ENCODE data around the gene SLAMF6.
A peak's percentile ranks its signal among the peaks of the same experiment; 100 is the strongest.

The SLAMF6 gene

DNA sequence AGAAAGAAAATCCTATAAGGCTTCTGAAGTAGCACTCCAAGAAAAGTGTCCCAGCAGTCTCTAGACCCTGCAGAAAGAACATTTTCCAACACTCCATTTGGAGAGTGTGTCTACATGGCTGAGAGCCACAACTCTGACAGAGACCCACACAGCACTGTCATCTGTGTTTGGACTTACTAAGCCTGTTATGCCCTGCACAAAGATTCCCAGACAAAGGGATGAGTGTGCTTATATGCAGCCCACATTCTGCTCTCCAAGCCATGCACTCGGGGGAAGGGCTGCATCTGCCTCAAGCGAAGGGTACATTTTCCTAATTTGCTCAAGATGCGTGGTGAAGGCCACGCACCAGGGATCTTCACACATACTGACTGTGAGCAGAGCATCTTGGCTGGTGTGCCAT is 24.4 kb upstream of the SLAMF6 start:
- H3K4me1 Mint-ChIP-seq, result peaks cover 13% of the 10 kb centered on the region
- H3K27ac Mint-ChIP-seq, result no peak overlapping the region
- H3K9me3 Mint-ChIP-seq, result no peaks in the 10 kb centered on the region
- H3K36me3 Mint-ChIP-seq (ENCODE audit: low read depth), result no peaks in the 10 kb centered on the region
- H3K27me3 Mint-ChIP-seq (ENCODE audit: low read depth, poor library complexity), result no peaks in the 10 kb centered on the region
- TF ChIP-seq, protein P1, sequence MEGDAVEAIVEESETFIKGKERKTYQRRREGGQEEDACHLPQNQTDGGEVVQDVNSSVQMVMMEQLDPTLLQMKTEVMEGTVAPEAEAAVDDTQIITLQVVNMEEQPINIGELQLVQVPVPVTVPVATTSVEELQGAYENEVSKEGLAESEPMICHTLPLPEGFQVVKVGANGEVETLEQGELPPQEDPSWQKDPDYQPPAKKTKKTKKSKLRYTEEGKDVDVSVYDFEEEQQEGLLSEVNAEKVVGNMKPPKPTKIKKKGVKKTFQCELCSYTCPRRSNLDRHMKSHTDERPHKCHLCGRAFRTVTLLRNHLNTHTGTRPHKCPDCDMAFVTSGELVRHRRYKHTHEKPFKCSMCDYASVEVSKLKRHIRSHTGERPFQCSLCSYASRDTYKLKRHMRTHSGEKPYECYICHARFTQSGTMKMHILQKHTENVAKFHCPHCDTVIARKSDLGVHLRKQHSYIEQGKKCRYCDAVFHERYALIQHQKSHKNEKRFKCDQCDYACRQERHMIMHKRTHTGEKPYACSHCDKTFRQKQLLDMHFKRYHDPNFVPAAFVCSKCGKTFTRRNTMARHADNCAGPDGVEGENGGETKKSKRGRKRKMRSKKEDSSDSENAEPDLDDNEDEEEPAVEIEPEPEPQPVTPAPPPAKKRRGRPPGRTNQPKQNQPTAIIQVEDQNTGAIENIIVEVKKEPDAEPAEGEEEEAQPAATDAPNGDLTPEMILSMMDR (IDR thresholded peaks at IDR 0.05), result no peak
- no peak for DNase-seq
- no peak overlapping the region for H3K4me3 Mint-ChIP-seq

DNA sequence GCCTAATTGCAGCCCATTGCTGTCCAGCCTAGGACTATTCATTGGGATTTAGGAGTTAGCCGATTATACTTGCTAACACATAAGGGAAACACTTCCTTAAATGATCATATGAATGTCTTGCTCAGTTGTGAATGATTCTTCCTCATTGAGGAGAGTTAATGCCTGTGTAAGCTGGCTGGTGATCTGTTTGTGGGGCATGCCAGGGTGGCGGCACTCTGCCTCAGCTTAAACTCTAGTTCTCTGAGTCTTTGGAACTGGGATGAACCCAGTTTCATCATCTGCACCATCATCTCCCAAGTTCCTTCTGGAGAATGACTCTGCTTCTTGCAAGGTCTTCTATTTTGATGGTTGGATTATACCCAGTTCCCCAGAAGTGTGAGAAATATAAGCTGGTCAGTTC is 23.9 kb upstream of the SLAMF6 start:
- no peaks in the 10 kb centered on the region for H3K36me3 Mint-ChIP-seq (ENCODE audit: low read depth)

DNA sequence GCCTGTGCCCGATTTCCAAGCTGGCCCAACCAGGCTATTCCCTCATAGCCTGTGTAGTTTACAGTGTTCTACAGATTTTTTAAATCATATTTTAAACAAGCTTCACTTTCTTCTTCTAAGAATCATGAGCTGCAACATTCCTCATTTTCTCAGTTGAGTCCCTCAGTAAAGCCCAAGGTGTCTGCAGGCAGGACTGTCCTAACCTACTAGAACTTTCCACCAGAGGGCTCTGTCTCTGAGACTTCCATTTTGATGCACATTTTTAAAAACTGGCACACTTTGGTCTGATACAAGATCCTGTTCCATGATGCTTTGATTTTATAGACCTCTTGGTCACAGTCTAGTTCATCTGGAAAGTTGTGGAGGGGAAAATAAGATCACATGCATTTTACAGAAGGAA is 21.6 kb upstream of the SLAMF6 start:
- Mint-ChIP-seq H3K9me3 (no peaks in the 10 kb centered on the region), H3K36me3 (ENCODE audit: low read depth) (no peaks in the 10 kb centered on the region), H3K4me3 (no peak overlapping the region), H3K27ac (no peak overlapping the region), H3K4me1 (peaks cover 17% of the 10 kb centered on the region), H3K27me3 (ENCODE audit: low read depth, poor library complexity) (no peaks in the 10 kb centered on the region)
- no peak for DNase-seq
- TF ChIP-seq, protein P1 (IDR thresholded peaks at IDR 0.05), result peak; percentile 37

More for the DNA sequence above, 23.9 kb upstream of the SLAMF6 start:
- Mint-ChIP-seq H3K4me1 (peaks cover 13% of the 10 kb centered on the region), H3K27ac (no peak overlapping the region), H3K27me3 (ENCODE audit: low read depth, poor library complexity) (no peaks in the 10 kb centered on the region), H3K4me3 (no peak overlapping the region), H3K9me3 (no peaks in the 10 kb centered on the region)
- TF ChIP-seq, protein P1 (IDR thresholded peaks at IDR 0.05), result no peak
- DNase-seq, result no peak

DNA sequence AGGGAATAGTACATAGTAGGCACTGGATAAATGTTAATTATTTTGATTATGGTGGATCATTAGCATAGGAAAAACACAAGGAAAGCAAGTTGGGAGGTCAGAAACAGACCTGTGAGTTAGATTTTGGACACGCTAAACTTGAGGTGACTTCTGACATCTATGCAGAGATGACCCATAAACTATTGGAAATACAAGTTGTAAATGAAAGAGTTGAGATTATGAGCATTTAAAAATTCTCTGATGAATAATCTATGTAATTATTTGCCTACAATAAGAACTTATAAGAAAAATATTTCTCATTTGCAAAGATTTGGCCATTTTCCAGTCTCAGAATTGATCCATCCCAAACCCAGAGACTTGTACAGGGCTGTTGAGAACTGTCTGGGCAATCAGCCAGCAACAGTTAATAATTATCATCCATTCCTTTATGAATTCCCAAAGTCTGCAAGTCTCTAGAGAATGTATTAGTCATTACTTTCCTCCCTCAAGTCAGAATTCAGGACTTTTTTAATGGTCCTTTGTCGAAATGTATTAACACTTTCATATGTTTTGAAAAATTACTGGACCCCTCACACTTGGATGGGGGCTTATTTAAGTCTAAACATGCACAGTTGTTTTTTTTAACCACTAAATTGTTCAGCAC is 19.4 kb upstream of the SLAMF6 start:
- H3K9me3 Mint-ChIP-seq, result no peaks in the 10 kb centered on the region
- no peaks in the 10 kb centered on the region for H3K36me3 Mint-ChIP-seq (ENCODE audit: low read depth)
- DNase-seq, result no peak
- no peaks in the 10 kb centered on the region for H3K27me3 Mint-ChIP-seq (ENCODE audit: low read depth, poor library complexity)
- H3K4me3 Mint-ChIP-seq, result no peak overlapping the region
- H3K4me1 Mint-ChIP-seq, result peaks cover 4% of the 10 kb centered on the region
- TF ChIP-seq, protein P1 (IDR thresholded peaks at IDR 0.05), result no peak
- H3K27ac Mint-ChIP-seq, result no peak overlapping the region

DNA sequence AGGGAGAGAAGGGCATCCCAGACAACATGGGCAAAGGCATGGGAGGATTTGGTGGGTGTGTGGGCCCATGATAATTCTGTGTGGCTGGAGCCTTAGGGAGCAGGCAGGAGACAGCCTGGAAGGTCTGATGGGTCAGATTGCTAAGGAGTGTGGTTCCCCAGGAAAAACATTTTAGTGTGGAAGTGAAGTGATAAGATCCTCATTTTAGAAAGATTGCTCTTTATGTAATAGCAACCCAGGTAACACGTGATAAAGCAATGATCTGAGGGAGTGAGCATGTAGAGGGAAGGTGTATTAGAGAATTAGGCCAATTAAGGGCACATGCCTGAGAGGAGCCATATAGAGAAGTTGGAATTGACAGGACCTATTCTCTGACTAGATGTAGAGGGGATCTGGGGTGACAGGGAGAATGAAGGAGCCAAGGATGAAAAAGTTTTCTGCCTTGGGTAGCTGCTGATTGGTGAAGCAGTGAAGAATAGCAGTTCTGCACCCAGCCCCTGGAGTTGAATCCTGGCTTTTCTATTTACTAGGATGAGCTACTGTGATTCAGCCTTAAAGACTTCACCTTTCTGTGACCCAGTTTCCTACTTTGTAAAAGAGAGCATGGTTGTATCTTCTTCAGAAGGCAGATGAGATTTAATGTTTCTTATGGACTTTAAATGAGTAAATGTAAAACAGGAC is 18.7 kb upstream of the SLAMF6 start:
- TF ChIP-seq, protein P1 (IDR thresholded peaks at IDR 0.05), result no peak

DNA sequence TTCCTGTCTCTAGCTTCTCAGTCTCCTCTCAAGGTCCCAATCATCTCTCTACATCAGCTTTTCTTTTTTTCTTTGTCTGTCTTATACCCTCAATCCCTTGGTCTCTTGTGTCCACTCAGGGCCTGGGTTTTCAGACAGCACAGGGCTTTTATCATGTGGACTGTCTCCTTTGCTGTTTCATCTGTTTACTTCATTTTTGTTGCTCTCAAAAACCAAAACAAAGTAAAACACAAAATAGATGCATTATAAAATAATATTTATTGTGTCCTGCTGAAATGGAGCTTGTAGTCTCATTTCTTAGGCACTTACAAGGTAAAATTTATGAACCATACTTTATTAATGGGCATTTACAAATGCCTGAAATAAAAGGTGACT is 17.8 kb upstream of the SLAMF6 start:
- Mint-ChIP-seq H3K36me3 (ENCODE audit: low read depth) (no peaks in the 10 kb centered on the region), H3K9me3 (peaks cover 8% of the 10 kb centered on the region), H3K4me3 (no peak overlapping the region), H3K4me1 (peaks cover 4% of the 10 kb centered on the region), H3K27ac (no peak overlapping the region), H3K27me3 (ENCODE audit: low read depth, poor library complexity) (no peaks in the 10 kb centered on the region)
- no peak for DNase-seq
- TF ChIP-seq, protein P1 (IDR thresholded peaks at IDR 0.05), result no peak

More for the DNA sequence above, 18.7 kb upstream of the SLAMF6 start:
- no peaks in the 10 kb centered on the region for H3K27me3 Mint-ChIP-seq (ENCODE audit: low read depth, poor library complexity)
- H3K27ac Mint-ChIP-seq, result no peak overlapping the region
- DNase-seq, result no peak
- H3K4me3 Mint-ChIP-seq, result no peak overlapping the region
- no peaks in the 10 kb centered on the region for H3K9me3 Mint-ChIP-seq
- H3K4me1 Mint-ChIP-seq, result peaks cover 4% of the 10 kb centered on the region
- H3K36me3 Mint-ChIP-seq (ENCODE audit: low read depth), result no peaks in the 10 kb centered on the region
